Glomerular visceral epithelial cell (primary cell): ENCODE results near the gene SNF8.

Experiments
- DNase-seq: peaks from one replicate; pipeline ENCODE4 v3.0.0-alpha.2; 2016; ENCODE audit errors: extremely low spot score

Gene SNF8

DNA sequence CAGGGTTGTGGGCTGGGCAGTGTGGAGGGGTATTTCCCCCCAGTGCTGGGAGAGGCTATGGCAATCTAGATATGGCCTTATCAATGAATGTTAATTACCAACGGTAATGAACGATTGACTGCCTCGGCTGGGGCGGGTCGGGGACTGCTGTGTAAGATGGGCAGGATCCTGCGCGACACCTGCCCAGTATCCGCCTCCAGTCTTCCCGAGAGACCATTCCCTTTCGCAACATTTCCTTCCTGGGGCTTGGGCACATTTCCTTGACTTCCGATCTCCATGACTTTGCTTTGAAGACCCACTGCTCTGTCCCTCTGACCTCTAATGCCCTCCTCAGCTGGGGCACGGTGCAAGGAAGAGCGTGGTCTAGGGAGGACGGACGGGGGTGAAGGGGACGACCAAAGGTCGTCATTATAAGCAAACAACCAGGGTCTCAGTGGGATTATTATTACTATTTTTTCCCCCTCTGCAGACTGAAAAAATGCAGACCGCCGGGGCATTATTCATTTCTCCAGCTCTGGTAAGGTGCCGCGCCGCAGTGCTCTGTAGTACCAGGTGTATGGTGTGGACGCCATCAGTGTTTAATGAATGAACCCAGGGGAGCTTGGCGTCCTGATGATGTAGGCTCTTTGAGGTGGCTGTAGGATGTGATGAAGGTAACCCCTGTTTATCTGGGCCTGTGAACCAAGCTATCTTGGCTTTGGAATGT is 51.5 kb downstream of the SNF8 start:
- peak; percentile 22 for DNase-seq

DNA sequence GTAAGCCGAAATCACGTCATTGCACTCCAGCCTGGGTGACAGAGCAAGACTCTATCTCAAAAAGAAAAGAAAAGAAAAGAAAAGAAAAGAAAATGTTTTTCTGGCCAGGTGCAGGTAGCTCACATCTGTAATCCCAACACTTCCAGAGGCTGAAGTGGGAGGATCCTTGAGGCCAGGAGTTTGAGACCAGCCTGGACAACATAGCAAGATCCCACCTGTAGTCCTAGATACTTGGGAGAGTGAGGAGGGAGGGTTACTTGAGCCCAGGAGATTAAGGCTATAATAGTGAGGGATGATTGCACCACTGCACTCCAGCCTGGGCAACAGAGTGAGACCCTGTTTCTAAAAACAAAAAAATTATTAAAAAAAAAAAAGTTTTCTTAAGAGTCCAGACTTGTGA is 54.6 kb downstream of the SNF8 start:
- no peak for DNase-seq

DNA sequence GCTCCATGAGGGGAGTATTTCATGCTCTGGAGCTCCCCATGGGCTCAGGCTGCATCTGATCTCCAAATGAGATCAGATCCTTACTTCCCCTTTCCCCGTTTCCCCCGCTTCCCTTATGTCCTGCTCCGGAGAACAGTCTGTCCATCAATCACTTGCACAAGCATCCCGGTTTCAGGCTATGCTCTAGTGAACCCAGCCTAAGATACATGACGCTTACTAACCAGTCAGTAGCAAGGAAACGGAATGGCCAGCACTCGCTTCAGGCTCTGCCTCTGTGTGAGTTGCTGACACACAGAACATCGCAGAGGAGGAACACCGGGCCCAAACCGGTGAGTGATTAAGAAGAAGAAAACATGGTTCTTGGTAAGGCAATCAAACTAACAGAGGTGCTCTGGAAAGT is 61.5 kb downstream of the SNF8 start:
- DNase-seq: peak; percentile 58

DNA sequence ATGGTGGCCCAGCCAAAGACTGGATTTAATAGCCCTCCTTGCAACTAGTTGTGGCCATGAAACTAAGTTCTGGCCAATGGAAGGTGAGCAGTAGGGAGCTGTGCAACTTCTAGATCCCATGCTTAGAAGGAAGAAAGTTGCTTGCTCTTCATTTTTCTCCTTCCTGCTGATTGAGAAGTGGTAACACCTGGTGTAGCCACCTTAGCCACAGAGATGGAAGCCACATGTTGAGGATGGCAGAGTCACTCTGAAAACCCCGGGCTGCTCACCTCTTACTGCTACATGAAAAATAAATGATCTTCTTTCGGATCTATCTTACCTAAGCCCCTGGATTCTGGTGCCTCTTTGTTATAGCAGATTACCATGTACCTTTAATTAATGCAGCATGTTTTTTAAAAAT is 62.4 kb downstream of the SNF8 start:
- DNase-seq: no peak
